ENCODE results near the gene TAS1R3.

TAS1R3 gene

GRCh38 chr1:1370771-1371300, 39.8 kb downstream of the TAS1R3 start:
- Histone ChIP-seq H2AFZ (ENCODE audit: low read depth, low read length, severe bottlenecking) (no peak overlapping the region), H3K9me2 (replicated peaks; ENCODE audit: insufficient read depth, low read length) (no peaks in the 10 kb centered on the region), H3K9ac (ENCODE audit: low read length) (no peak overlapping the region), H3K27ac (ENCODE audit: low read depth, low read length) (no peak overlapping the region), H3K36me3 (ENCODE audit: low read length) (no peaks in the 10 kb centered on the region), H3K27me3 (ENCODE audit: low read length) (no peaks in the 10 kb centered on the region), H3K79me2 (ENCODE audit: insufficient read depth, low read length) (peaks cover 18% of the 10 kb centered on the region), H3F3A (ENCODE audit: insufficient read depth) (peaks cover 2% of the 10 kb centered on the region; the same call in 1 of the 2 replicates), H3K4me3 (ENCODE audit: insufficient read depth, low read length, poor library complexity, severe bottlenecking) (no peak overlapping the region), H3K9me3 (ENCODE audit: insufficient read depth, low read length) (peaks cover 15% of the 10 kb centered on the region; the same call in 1 of the 2 replicates), H4K20me1 (ENCODE audit: low read depth, low read length) (no peaks in the 10 kb centered on the region), H3K4me2 (ENCODE audit: low read depth, low read length, poor library complexity, severe bottlenecking) (no peak overlapping the region)
- TF ChIP-seq EZH2phosphoT487 (conservative IDR thresholded peaks at IDR 0.05; ENCODE audit: low read length) (no peak), CTCF (IDR thresholded peaks at IDR 0.05; ENCODE audit: insufficient read depth, low read length, poor library complexity, severe bottlenecking) (no peak)

GRCh38 chr1:1371364-1371745, 40.3 kb downstream of the TAS1R3 start:
- TF ChIP-seq CTCF (IDR thresholded peaks at IDR 0.05; ENCODE audit: insufficient read depth, low read length, poor library complexity, severe bottlenecking) (no peak), EZH2phosphoT487 (conservative IDR thresholded peaks at IDR 0.05; ENCODE audit: low read length) (no peak)
- H3K4me2 ChIP-seq (ENCODE audit: low read depth, low read length, poor library complexity, severe bottlenecking) = no peak overlapping the region
- H3K27ac ChIP-seq (ENCODE audit: low read depth, low read length) = no peak overlapping the region

GRCh38 chr1:1371746-1372711, 40.9 kb downstream of the TAS1R3 start:
- Histone ChIP-seq H4K20me1 (ENCODE audit: low read depth, low read length) (no peaks in the 10 kb centered on the region), H3K4me3 (ENCODE audit: insufficient read depth, low read length, poor library complexity, severe bottlenecking) (no peak overlapping the region), H3K9me2 (replicated peaks; ENCODE audit: insufficient read depth, low read length) (no peaks in the 10 kb centered on the region), H3K9ac (ENCODE audit: low read length) (no peak overlapping the region), H3K4me2 (ENCODE audit: low read depth, low read length, poor library complexity, severe bottlenecking) (peak overlapping the region; percentile 21), H3K9me3 (ENCODE audit: insufficient read depth, low read length) (peaks cover 4% of the 10 kb centered on the region; the same call in 1 of the 2 replicates), H2AFZ (ENCODE audit: low read depth, low read length, severe bottlenecking) (no peak overlapping the region), H3K79me2 (ENCODE audit: insufficient read depth, low read length) (peaks cover 18% of the 10 kb centered on the region), H3K27ac (ENCODE audit: low read depth, low read length) (no peak overlapping the region), H3K27me3 (ENCODE audit: low read length) (no peaks in the 10 kb centered on the region), H3F3A (ENCODE audit: insufficient read depth) (peaks cover 14% of the 10 kb centered on the region), H3K36me3 (ENCODE audit: low read length) (no peaks in the 10 kb centered on the region)
- peak; percentile 96 for TF ChIP-seq CTCF (IDR thresholded peaks at IDR 0.05; ENCODE audit: insufficient read depth, low read length, poor library complexity, severe bottlenecking)
- TF ChIP-seq EZH2phosphoT487 (conservative IDR thresholded peaks at IDR 0.05; ENCODE audit: low read length) = no peak

More at GRCh38 chr1:1371364-1371745, 40.3 kb downstream of the TAS1R3 start:
- H3K9me2 ChIP-seq (replicated peaks; ENCODE audit: insufficient read depth, low read length) = no peaks in the 10 kb centered on the region
- H4K20me1 ChIP-seq (ENCODE audit: low read depth, low read length) = no peaks in the 10 kb centered on the region
- no peaks in the 10 kb centered on the region for H3K27me3 ChIP-seq (ENCODE audit: low read length)
- peaks cover 18% of the 10 kb centered on the region for H3K79me2 ChIP-seq (ENCODE audit: insufficient read depth, low read length)
- no peaks in the 10 kb centered on the region for H3K36me3 ChIP-seq (ENCODE audit: low read length)
- no peak overlapping the region for H3K4me3 ChIP-seq (ENCODE audit: insufficient read depth, low read length, poor library complexity, severe bottlenecking)
- H3K9ac ChIP-seq (ENCODE audit: low read length) = no peak overlapping the region
- H2AFZ ChIP-seq (ENCODE audit: low read depth, low read length, severe bottlenecking) = no peak overlapping the region
- H3K9me3 ChIP-seq (ENCODE audit: insufficient read depth, low read length) = peaks cover 11% of the 10 kb centered on the region; the same call in 1 of the 2 replicates
- peaks cover 7% of the 10 kb centered on the region for H3F3A ChIP-seq (ENCODE audit: insufficient read depth)

All from SU-DHL-6 (cell line).